T-helper 1 cell treated with Interleukin-12 subunit alpha and Interleukin-12 subunit beta and Interleukin-4 antibody, amounts not matched to agents 30 μg/mL and 1 μg/mL, for 36 hours (primary cell): ENCODE data around the gene ICE1.

Source experiments
- H3K27ac Mint-ChIP-seq: one replicate; pipeline ENCODE4 v1.8.0; 2021; ENCODE audit warnings: mild to moderate bottlenecking, mixed read lengths
- H3K27me3 Mint-ChIP-seq: one replicate; pipeline ENCODE4 v1.8.0; 2021; ENCODE audit warnings: low read depth, mixed read lengths
- H3K36me3 Mint-ChIP-seq: one replicate; pipeline ENCODE4 v1.8.0; 2021; ENCODE audit warnings: low read depth, mixed read lengths
- H3K4me1 Mint-ChIP-seq: one replicate; pipeline ENCODE4 v1.8.0; 2021; ENCODE audit warnings: low read depth, mixed read lengths
- H3K4me3 Mint-ChIP-seq: one replicate; pipeline ENCODE4 v1.8.0; 2021; ENCODE audit warnings: mild to moderate bottlenecking, moderate library complexity, mixed read lengths
- H3K9me3 Mint-ChIP-seq: one replicate; pipeline ENCODE4 v1.8.0; 2021; ENCODE audit warnings: mixed read lengths

The ICE1 gene

GRCh38 chr5:5418764-5419163 lies 3.7 kb upstream of the ICE1 start:
- H3K4me3 Mint-ChIP-seq = no peak overlapping the region
- peaks cover 15% of the 10 kb centered on the region for H3K4me1 Mint-ChIP-seq
- H3K27me3 Mint-ChIP-seq = no peaks in the 10 kb centered on the region
- no peak overlapping the region for H3K27ac Mint-ChIP-seq
- H3K36me3 Mint-ChIP-seq = no peaks in the 10 kb centered on the region
- no peaks in the 10 kb centered on the region for H3K9me3 Mint-ChIP-seq

GRCh38 chr5:5419291-5420210 lies 2.9 kb upstream of the ICE1 start:
- Mint-ChIP-seq H3K4me1 (peaks cover 15% of the 10 kb centered on the region), H3K27me3 (no peaks in the 10 kb centered on the region), H3K36me3 (no peaks in the 10 kb centered on the region), H3K4me3 (no peak overlapping the region), H3K27ac (no peak overlapping the region), H3K9me3 (no peaks in the 10 kb centered on the region)

- H3K36me3 Mint-ChIP-seq = no peaks in the 10 kb centered on the region
- H3K9me3 Mint-ChIP-seq = no peaks in the 10 kb centered on the region
- H3K4me3 Mint-ChIP-seq = no peak overlapping the region
- H3K4me1 Mint-ChIP-seq = peaks cover 15% of the 10 kb centered on the region
- no peak overlapping the region for H3K27ac Mint-ChIP-seq
- no peaks in the 10 kb centered on the region for H3K27me3 Mint-ChIP-seq
Observed at GRCh38 chr5:5420251-5420650, 2.2 kb upstream of the ICE1 start.

- no peaks in the 10 kb centered on the region for H3K36me3 Mint-ChIP-seq
- no peaks in the 10 kb centered on the region for H3K27me3 Mint-ChIP-seq
- H3K4me3 Mint-ChIP-seq = peak overlapping the region; percentile 91
- no peaks in the 10 kb centered on the region for H3K9me3 Mint-ChIP-seq
- H3K27ac Mint-ChIP-seq = peak overlapping the region; percentile 95
- peaks cover 15% of the 10 kb centered on the region for H3K4me1 Mint-ChIP-seq
Observed at GRCh38 chr5:5421149-5421960, 1.1 kb upstream of the ICE1 start.

GRCh38 chr5:5422819-5423515 lies 490 bp downstream of the ICE1 start:
- Mint-ChIP-seq H3K4me1 (peaks cover 17% of the 10 kb centered on the region), H3K9me3 (no peaks in the 10 kb centered on the region), H3K27me3 (no peaks in the 10 kb centered on the region), H3K27ac (peak overlapping the region; percentile 93), H3K36me3 (no peaks in the 10 kb centered on the region), H3K4me3 (peak overlapping the region; percentile 91)

- Mint-ChIP-seq H3K36me3 (no peaks in the 10 kb centered on the region), H3K27me3 (no peaks in the 10 kb centered on the region), H3K4me3 (no peak overlapping the region), H3K4me1 (peaks cover 17% of the 10 kb centered on the region), H3K9me3 (no peaks in the 10 kb centered on the region), H3K27ac (no peak overlapping the region)
Observed at GRCh38 chr5:5423586-5423985, 1.1 kb downstream of the ICE1 start.

GRCh38 chr5:5424736-5425135 lies 2.3 kb downstream of the ICE1 start:
- no peaks in the 10 kb centered on the region for H3K27me3 Mint-ChIP-seq
- peaks cover 2% of the 10 kb centered on the region for H3K36me3 Mint-ChIP-seq
- peaks cover 19% of the 10 kb centered on the region for H3K4me1 Mint-ChIP-seq
- no peak overlapping the region for H3K4me3 Mint-ChIP-seq
- no peaks in the 10 kb centered on the region for H3K9me3 Mint-ChIP-seq
- no peak overlapping the region for H3K27ac Mint-ChIP-seq

- no peaks in the 10 kb centered on the region for H3K9me3 Mint-ChIP-seq
Observed at GRCh38 chr5:5430136-5430535, 7.7 kb downstream of the ICE1 start.

GRCh38 chr5:5432020-5432707 lies 9.7 kb downstream of the ICE1 start:
- Mint-ChIP-seq H3K36me3 (peaks cover 2% of the 10 kb centered on the region), H3K4me3 (no peak overlapping the region), H3K9me3 (no peaks in the 10 kb centered on the region), H3K27me3 (no peaks in the 10 kb centered on the region), H3K4me1 (peaks cover 6% of the 10 kb centered on the region), H3K27ac (no peak overlapping the region)

More at GRCh38 chr5:5430136-5430535, 7.7 kb downstream of the ICE1 start:
- Mint-ChIP-seq H3K27ac (no peak overlapping the region), H3K4me1 (peaks cover 8% of the 10 kb centered on the region), H3K27me3 (no peaks in the 10 kb centered on the region), H3K4me3 (no peak overlapping the region), H3K36me3 (peaks cover 2% of the 10 kb centered on the region)

- H3K9me3 Mint-ChIP-seq = no peaks in the 10 kb centered on the region
- H3K36me3 Mint-ChIP-seq = peaks cover 9% of the 10 kb centered on the region
- H3K27me3 Mint-ChIP-seq = no peaks in the 10 kb centered on the region
- peaks cover 8% of the 10 kb centered on the region for H3K4me1 Mint-ChIP-seq
- H3K4me3 Mint-ChIP-seq = no peak overlapping the region
- no peak overlapping the region for H3K27ac Mint-ChIP-seq
Observed at GRCh38 chr5:5436203-5436760, 13.8 kb downstream of the ICE1 start.

- Mint-ChIP-seq H3K4me1 (peaks cover 8% of the 10 kb centered on the region), H3K27me3 (no peaks in the 10 kb centered on the region), H3K27ac (peak overlapping the region; percentile 39), H3K4me3 (no peak overlapping the region), H3K36me3 (peaks cover 10% of the 10 kb centered on the region), H3K9me3 (no peaks in the 10 kb centered on the region)
Observed at GRCh38 chr5:5437227-5438172, 15.0 kb downstream of the ICE1 start.

- Mint-ChIP-seq H3K9me3 (no peaks in the 10 kb centered on the region), H3K4me3 (no peak overlapping the region)
Observed at GRCh38 chr5:5451863-5452262, 29.4 kb downstream of the ICE1 start.

GRCh38 chr5:5453131-5453530 lies 30.7 kb downstream of the ICE1 start:
- Mint-ChIP-seq H3K4me3 (no peak overlapping the region), H3K36me3 (peaks cover 30% of the 10 kb centered on the region), H3K27ac (no peak overlapping the region), H3K9me3 (no peaks in the 10 kb centered on the region), H3K4me1 (no peaks in the 10 kb centered on the region), H3K27me3 (no peaks in the 10 kb centered on the region)

More at GRCh38 chr5:5451863-5452262, 29.4 kb downstream of the ICE1 start:
- no peak overlapping the region for H3K27ac Mint-ChIP-seq
- H3K4me1 Mint-ChIP-seq = no peaks in the 10 kb centered on the region
- H3K27me3 Mint-ChIP-seq = no peaks in the 10 kb centered on the region
- peaks cover 29% of the 10 kb centered on the region for H3K36me3 Mint-ChIP-seq
